Mesendoderm (in vitro differentiated cells): ENCODE data around the gene OR5K4.
"Not testable (repeated sequence)": the region's sequence is repeated elsewhere in the genome, so short reads cannot be mapped to it uniquely, and the experiment has no call there.

Source experiments
- DNase-seq: peaks from one replicate; pipeline ENCODE4 v3.0.0; 2013
- H2AK5ac ChIP-seq: 2 replicates; pipeline ENCODE4 v1.6.1; 2013; ENCODE audit warnings: low read length, inconsistent platforms
- H2BK120ac ChIP-seq: 2 replicates; pipeline ENCODE4 v1.6.1; 2013; ENCODE audit warnings: low read depth, mild to moderate bottlenecking, low read length, moderate library complexity, mixed read lengths
- H2BK15ac ChIP-seq: replicated peaks from 2 replicates; pipeline ENCODE4 v1.6.1; 2013; ENCODE audit warnings: low read depth, mild to moderate bottlenecking, moderate library complexity
- H2BK5ac ChIP-seq: 2 replicates; pipeline ENCODE4 v1.6.1; 2013; ENCODE audit warnings: low read length, inconsistent platforms
- H3K18ac ChIP-seq: 2 replicates; pipeline ENCODE4 v1.6.1; 2013; ENCODE audit warnings: mild to moderate bottlenecking, low read length, mixed read lengths
- H3K23ac ChIP-seq: one replicate; pipeline ENCODE4 v1.6.1; 2013; ENCODE audit warnings: low read length
- H3K27ac ChIP-seq: 2 replicates; pipeline ENCODE4 v1.5.1; 2013; ENCODE audit warnings: low read depth, mild to moderate bottlenecking, inconsistent platforms, low read length, moderate library complexity
- H3K27me3 ChIP-seq: 2 replicates; pipeline ENCODE4 v1.6.1; 2013; ENCODE audit warnings: low read length, control low read depth, mild to moderate bottlenecking, inconsistent platforms; ENCODE audit not compliant: insufficient read depth, poor library complexity
- H3K36me3 ChIP-seq: 2 replicates; pipeline ENCODE4 v1.6.1; 2013; ENCODE audit warnings: low read length, inconsistent platforms; ENCODE audit not compliant: control insufficient read depth, insufficient read depth
- H3K4ac ChIP-seq: one replicate; pipeline ENCODE4 v1.6.1; 2013; ENCODE audit warnings: low read depth, mild to moderate bottlenecking, low read length, moderate library complexity
- H3K4me1 ChIP-seq: 2 replicates; pipeline ENCODE4 v1.6.1; 2013; ENCODE audit warnings: low read depth, low read length, inconsistent platforms; ENCODE audit not compliant: control insufficient read depth
- H3K4me2 ChIP-seq: 2 replicates; pipeline ENCODE4 v1.6.1; 2013; ENCODE audit warnings: low read length
- H3K4me3 ChIP-seq: 2 replicates; pipeline ENCODE4 v1.5.1; 2013; ENCODE audit warnings: mild to moderate bottlenecking, low read length
- H3K56ac ChIP-seq: one replicate; pipeline ENCODE4 v1.6.1; 2013; ENCODE audit warnings: low read length
- H3K79me1 ChIP-seq: 2 replicates; pipeline ENCODE4 v1.6.1; 2013; ENCODE audit warnings: low read length, inconsistent platforms
- H3K79me2 ChIP-seq: 2 replicates; pipeline ENCODE4 v1.6.1; 2013; ENCODE audit warnings: mild to moderate bottlenecking, low read length; ENCODE audit not compliant: control insufficient read depth, insufficient read depth
- H3K9ac ChIP-seq: 2 replicates; pipeline ENCODE4 v1.6.1; 2013; ENCODE audit warnings: low read length, inconsistent platforms
- H4K5ac ChIP-seq: one replicate; pipeline ENCODE4 v1.6.1; 2013; ENCODE audit warnings: low read length
- H4K8ac ChIP-seq: one replicate; pipeline ENCODE4 v1.6.1; 2013; ENCODE audit warnings: low read depth, mild to moderate bottlenecking, control low read depth, low read length, moderate library complexity
- WGBS: extraction: QIAGEN DNeasy Blood & Tissue Kit; methylation state at CpG from one replicate; pipeline ENCODE4 v1.1.7; 2013; ENCODE audit warnings: low lambda C conversion rate, missing lambda C conversion rate; ENCODE audit not compliant: insufficient coverage; ENCODE audit errors: extremely low coverage; 5-methylcytosine and 5-hydroxymethylcytosine counted together

Gene OR5K4

DNA sequence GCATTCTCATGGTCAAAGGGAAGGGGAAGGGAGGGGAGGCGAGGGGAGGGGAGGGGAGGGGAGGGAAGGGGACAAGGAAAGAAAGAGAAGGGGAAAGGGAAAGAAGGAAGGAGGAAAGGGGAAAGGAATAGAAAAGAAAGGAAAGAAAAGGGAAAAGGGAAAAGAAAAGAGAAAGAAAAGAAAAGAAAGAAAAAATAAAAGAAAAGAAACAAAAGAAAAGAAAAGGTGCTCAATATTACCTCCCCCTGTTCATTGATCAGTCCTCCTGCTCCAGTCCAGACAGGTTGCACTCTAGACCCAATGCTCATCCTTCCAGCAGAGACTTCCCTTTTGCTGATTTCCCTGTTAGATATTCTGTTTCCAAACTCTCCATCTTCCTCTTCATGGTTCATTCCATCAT, 18.8 kb downstream of the OR5K4 start:
- no peak overlapping the region for H2BK120ac ChIP-seq
- H3K4me2 ChIP-seq = no peak overlapping the region
- no peak overlapping the region for H3K23ac ChIP-seq
- WGBS = no CpG with 5 or more reads among the region's 1 CpG
- H3K79me2 ChIP-seq = no peaks in the 10 kb centered on the region
- no peak overlapping the region for H3K4ac ChIP-seq
- H3K27me3 ChIP-seq = no peaks in the 10 kb centered on the region
- DNase-seq = no peak
- H3K18ac ChIP-seq = no peak overlapping the region
- no peak overlapping the region for H3K56ac ChIP-seq
- H2BK5ac ChIP-seq = no peak overlapping the region
- H4K8ac ChIP-seq = no peak overlapping the region
- no peak overlapping the region for H3K27ac ChIP-seq
- H3K9ac ChIP-seq = no peak overlapping the region
- no peak overlapping the region for H4K5ac ChIP-seq
- no peak overlapping the region for H2AK5ac ChIP-seq
- no peaks in the 10 kb centered on the region for H3K36me3 ChIP-seq
- no peak overlapping the region for H2BK15ac ChIP-seq
- no peak overlapping the region for H3K4me3 ChIP-seq
- H3K4me1 ChIP-seq = no peaks in the 10 kb centered on the region
- no peaks in the 10 kb centered on the region for H3K79me1 ChIP-seq

DNA sequence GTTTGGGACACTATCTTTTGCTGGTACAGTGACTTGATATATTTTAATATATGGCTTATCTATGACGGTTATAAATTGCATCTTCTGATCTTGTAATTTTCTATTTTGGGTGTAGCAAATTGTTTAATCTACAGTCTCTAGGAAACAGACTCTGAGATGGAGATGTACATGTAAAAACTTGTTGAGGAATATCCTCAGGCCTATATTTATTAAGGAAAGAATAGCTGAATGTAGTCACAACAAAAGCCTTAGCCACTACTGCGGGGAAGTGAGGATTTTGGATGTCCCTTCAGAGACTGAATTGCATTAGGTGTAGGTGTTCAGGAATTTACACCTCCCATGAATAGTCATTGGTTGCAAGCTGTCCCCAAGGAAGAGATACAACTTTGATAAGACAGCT, 23.0 kb downstream of the OR5K4 start:
- H3K27me3 ChIP-seq = no peaks in the 10 kb centered on the region
- no peak overlapping the region for H4K8ac ChIP-seq
- no peak overlapping the region for H3K4me2 ChIP-seq
- H2BK5ac ChIP-seq = no peak overlapping the region
- no peak overlapping the region for H2BK15ac ChIP-seq
- H3K56ac ChIP-seq = no peak overlapping the region
- no peak overlapping the region for H2BK120ac ChIP-seq
- H3K4me1 ChIP-seq = no peaks in the 10 kb centered on the region
- no peak overlapping the region for H3K4me3 ChIP-seq
- DNase-seq = peak; percentile 88
- H3K27ac ChIP-seq = no peak overlapping the region
- no peak overlapping the region for H3K4ac ChIP-seq
- H3K9ac ChIP-seq = no peak overlapping the region
- H3K23ac ChIP-seq = no peak overlapping the region
- H4K5ac ChIP-seq = no peak overlapping the region
- H2AK5ac ChIP-seq = no peak overlapping the region
- no peaks in the 10 kb centered on the region for H3K79me1 ChIP-seq
- no peaks in the 10 kb centered on the region for H3K36me3 ChIP-seq
- WGBS = no CpG with 5 or more reads among the region's 2 CpGs
- no peaks in the 10 kb centered on the region for H3K79me2 ChIP-seq
- no peak overlapping the region for H3K18ac ChIP-seq

DNA sequence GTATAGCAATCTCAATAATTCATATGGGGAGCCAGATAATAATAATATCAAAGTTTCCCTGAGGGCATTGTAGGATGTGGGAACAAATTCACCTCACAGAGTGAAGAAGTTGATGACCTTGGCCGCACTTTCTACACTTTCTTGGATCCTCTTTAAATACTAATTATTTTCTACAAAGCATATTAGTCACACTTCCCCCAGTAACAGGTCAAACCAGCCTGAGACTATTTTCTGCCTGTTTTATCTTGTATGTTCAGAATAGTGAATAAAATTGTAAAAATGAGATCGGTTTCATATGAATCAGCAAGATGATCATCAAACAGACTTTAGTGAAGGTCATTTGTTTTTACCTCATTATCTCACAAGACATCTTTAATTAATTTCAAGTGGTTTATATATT, 34.5 kb downstream of the OR5K4 start:
- Histone ChIP-seq H3K23ac (no peak overlapping the region), H4K8ac (no peak overlapping the region), H3K4ac (no peak overlapping the region), H3K4me2 (no peak overlapping the region), H3K18ac (no peak overlapping the region), H2BK15ac (no peak overlapping the region), H3K36me3 (no peaks in the 10 kb centered on the region), H3K4me3 (no peak overlapping the region), H2AK5ac (no peak overlapping the region), H2BK120ac (no peak overlapping the region), H3K27ac (no peak overlapping the region), H4K5ac (no peak overlapping the region), H2BK5ac (no peak overlapping the region), H3K9ac (no peak overlapping the region), H3K4me1 (no peaks in the 10 kb centered on the region), H3K56ac (no peak overlapping the region), H3K79me2 (no peaks in the 10 kb centered on the region), H3K79me1 (no peaks in the 10 kb centered on the region), H3K27me3 (no peaks in the 10 kb centered on the region)
- no CpG with 5 or more reads among the region's 2 CpGs for WGBS
- no peak for DNase-seq

DNA sequence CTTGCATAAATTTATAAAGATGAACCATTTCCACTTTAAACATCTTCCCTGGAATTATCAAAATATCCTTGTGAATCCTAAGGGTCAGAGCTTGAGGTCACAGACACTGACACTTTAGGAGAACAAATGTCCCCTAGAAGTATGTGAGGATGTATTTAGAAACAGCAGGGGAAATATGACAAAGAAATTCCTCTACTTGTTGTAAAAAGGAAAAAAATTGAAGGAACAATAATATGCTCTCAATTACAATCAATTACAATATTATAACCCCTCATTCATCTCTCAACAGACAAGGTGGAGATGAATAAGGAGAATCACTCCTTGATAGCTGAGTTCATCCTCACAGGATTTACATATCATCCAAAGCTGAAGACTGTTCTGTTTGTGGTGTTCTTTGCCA, 36.7 kb downstream of the OR5K4 start, which contains the start of gene OR5K3:
Gene OR5K3, plus strand, starts transcription at position 301 of the 400 bp plus-strand sequence. Its CDS starts 0 bp downstream, at position 301.
- no peak within 1 kb of the TSS for H2BK120ac ChIP-seq
- no peak within 1 kb of the TSS for H3K9ac ChIP-seq
- H3K56ac ChIP-seq = no peak within 1 kb of the TSS

DNA sequence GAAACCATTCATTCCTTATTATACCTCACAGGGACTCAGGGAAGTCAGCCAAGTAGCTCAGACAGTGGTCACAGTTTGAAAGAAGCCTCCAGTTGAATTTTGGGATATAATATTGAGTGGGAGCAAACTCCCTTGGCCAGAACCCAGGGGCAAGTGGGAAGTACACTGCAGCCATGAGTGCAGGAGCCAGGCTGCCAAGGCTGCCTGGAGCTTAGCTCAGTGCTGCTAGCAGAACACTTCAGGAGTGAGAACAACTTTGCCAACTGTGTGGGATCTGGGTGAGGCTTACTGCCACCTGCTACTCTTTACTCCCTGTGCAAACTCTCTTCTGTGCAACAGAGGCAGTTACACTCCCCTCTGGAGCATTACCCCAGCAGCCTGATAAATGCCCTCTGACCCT, 41.4 kb downstream of the OR5K4 start:
- no peak overlapping the region for H2BK15ac ChIP-seq
- H3K4me3 ChIP-seq = no peak overlapping the region
- H2BK5ac ChIP-seq = no peak overlapping the region
- H2BK120ac ChIP-seq = no peak overlapping the region
- DNase-seq = no peak
- H2AK5ac ChIP-seq = no peak overlapping the region
- no peaks in the 10 kb centered on the region for H3K79me1 ChIP-seq
- H3K27me3 ChIP-seq = no peaks in the 10 kb centered on the region
- H3K23ac ChIP-seq = no peak overlapping the region
- H4K5ac ChIP-seq = no peak overlapping the region
- H3K36me3 ChIP-seq = no peaks in the 10 kb centered on the region
- H3K4me2 ChIP-seq = no peak overlapping the region
- H3K27ac ChIP-seq = no peak overlapping the region
- H3K4me1 ChIP-seq = no peaks in the 10 kb centered on the region
- no peak overlapping the region for H3K56ac ChIP-seq
- no peak overlapping the region for H3K9ac ChIP-seq
- no peak overlapping the region for H3K18ac ChIP-seq
- H3K79me2 ChIP-seq = no peaks in the 10 kb centered on the region
- H4K8ac ChIP-seq = no peak overlapping the region
- no peak overlapping the region for H3K4ac ChIP-seq

More for the DNA sequence above, 36.7 kb downstream of the OR5K4 start, which contains the start of gene OR5K3:
- Histone ChIP-seq H3K4me2 (no peak within 1 kb of the TSS), H2AK5ac (no peak within 1 kb of the TSS), H3K4ac (no peak within 1 kb of the TSS), H3K79me1 (no peaks in the 10 kb centered on the region), H3K27me3 (no peaks in the 10 kb centered on the region), H3K27ac (no peak within 1 kb of the TSS), H3K36me3 (no peaks in the 10 kb centered on the region), H2BK15ac (no peak within 1 kb of the TSS), H3K4me3 (no peak within 1 kb of the TSS), H3K4me1 (no peaks in the 10 kb centered on the region), H4K8ac (no peak within 1 kb of the TSS), H3K79me2 (no peaks in the 10 kb centered on the region), H3K18ac (no peak within 1 kb of the TSS), H2BK5ac (no peak within 1 kb of the TSS), H4K5ac (no peak within 1 kb of the TSS), H3K23ac (no peak within 1 kb of the TSS)
- no peak for DNase-seq

DNA sequence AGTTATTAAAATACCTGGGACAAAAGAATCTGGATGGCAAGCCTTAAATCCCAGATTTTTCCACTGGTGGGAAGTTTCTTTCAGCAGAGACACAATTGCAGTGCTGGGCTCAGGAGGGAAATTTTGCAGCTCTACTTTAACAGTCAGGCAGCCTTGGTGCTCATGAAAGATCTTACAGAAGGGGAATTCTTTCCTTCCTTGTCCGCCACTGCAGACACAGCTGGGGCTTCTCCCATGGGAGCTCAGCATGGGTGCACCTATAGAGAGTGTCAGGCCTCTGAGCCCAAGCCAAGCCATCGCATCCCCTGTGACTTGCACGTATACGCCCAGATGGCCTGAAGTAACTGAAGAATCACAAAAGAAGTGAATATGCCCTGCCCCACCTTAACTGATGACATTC, 42.8 kb downstream of the OR5K4 start:
- H3K27ac ChIP-seq, H3K36me3 ChIP-seq, H3K9ac ChIP-seq, H2BK120ac ChIP-seq, H2BK15ac ChIP-seq, H3K4me1 ChIP-seq, H4K5ac ChIP-seq, H2AK5ac ChIP-seq, H3K56ac ChIP-seq, H3K4ac ChIP-seq, H3K18ac ChIP-seq, H3K23ac ChIP-seq, H3K79me1 ChIP-seq, H3K4me3 ChIP-seq, H4K8ac ChIP-seq, H2BK5ac ChIP-seq, DNase-seq, H3K27me3 ChIP-seq, H3K79me2 ChIP-seq, H3K4me2 ChIP-seq: not testable (repeated sequence)
- WGBS = no CpG with 5 or more reads among the region's 4 CpGs
